Measurements from ENCODE around the gene PDGFA.

Gene PDGFA

DNA sequence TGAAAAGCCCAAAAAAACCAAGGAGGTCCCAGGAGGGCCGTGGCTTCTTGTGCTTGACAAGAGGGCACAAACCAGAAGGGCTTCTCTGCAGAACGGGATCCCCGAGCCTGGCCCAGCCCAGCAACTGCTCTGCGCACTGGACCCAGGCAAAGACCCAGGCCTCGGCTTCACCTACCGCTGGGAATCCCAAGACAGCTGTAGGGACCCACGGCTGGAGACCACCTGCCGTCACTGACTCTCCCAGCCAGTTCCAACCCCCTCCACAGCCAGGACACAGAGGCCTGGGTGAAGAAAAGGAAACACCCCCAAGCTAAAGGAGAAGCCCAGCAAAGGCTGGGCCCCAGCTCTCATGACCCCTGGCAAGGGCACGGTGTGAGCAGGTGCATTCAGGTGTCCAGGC, 24.3 kb downstream of the PDGFA start:
- no peaks in the 10 kb centered on the region; the same call in 1 of the 2 replicates for H3K4me1 ChIP-seq (ENCODE audit: insufficient read depth, low read length)
- no peak overlapping the region for H3K9ac ChIP-seq (ENCODE audit: low read depth, low read length)
- H3K36me3 ChIP-seq (ENCODE audit: insufficient read depth, low read depth, low read length), result peaks cover 35% of the 10 kb centered on the region
- H3K27ac ChIP-seq (ENCODE audit: low read length), result no peak overlapping the region
- H3K27me3 ChIP-seq (ENCODE audit: insufficient read depth, low read length), result no peaks in the 10 kb centered on the region
- no peaks in the 10 kb centered on the region for H3K9me3 ChIP-seq (ENCODE audit: insufficient read depth, low read depth, low read length)
- H3K4me3 ChIP-seq (ENCODE audit: low read length), result no peak overlapping the region

DNA sequence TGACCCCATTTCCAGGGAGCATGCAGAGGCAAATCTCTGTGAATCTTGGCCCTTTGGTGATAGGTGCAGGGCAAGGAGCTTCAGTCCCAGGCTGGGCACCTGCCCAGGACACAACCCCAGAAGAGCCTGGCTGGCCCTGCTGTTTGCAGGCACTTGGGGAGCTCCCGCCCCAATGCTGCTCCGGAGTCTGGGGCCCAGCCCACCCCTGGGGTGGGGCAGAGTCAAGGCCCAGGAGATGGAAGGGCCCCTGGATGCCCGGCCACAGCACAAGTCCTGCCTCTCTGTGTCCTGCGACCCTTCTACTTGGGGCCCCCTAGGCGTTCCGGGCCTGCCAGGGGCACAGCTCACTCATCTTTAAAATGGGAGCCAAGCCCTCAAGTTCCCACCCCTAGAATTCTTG, 24.7 kb downstream of the PDGFA start:
- H3K9ac ChIP-seq (ENCODE audit: low read depth, low read length), result no peak overlapping the region

DNA sequence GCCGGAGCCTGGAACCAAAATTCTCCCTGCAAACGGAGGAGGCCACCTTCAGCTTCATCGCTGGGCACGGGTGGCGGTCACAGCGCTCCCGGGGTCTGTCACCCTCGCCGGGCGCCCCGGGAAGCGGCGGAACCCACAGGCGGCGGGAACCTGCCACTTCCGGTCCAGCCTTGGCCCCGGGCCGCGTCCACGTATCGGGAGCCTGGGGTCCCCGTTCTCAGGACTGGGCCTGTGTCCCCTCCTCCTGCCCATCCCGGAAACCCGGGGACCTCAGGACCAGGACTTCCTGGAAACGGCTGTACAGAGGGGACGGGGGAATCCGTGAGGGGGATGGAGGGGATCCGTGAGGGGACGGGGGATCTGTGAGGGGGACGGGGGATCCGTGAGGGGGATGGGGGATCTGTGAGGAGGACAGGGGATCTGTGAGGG, 25.4 kb downstream of the PDGFA start:
- H3K36me3 ChIP-seq (ENCODE audit: insufficient read depth, low read depth, low read length), result peaks cover 27% of the 10 kb centered on the region

More for the DNA sequence above, 24.7 kb downstream of the PDGFA start:
- H3K4me1 ChIP-seq (ENCODE audit: insufficient read depth, low read length), result no peaks in the 10 kb centered on the region; the same call in 1 of the 2 replicates
- no peaks in the 10 kb centered on the region for H3K27me3 ChIP-seq (ENCODE audit: insufficient read depth, low read length)
- no peaks in the 10 kb centered on the region for H3K9me3 ChIP-seq (ENCODE audit: insufficient read depth, low read depth, low read length)
- H3K4me3 ChIP-seq (ENCODE audit: low read length), result no peak overlapping the region
- no peak overlapping the region for H3K27ac ChIP-seq (ENCODE audit: low read length)
- peaks cover 31% of the 10 kb centered on the region for H3K36me3 ChIP-seq (ENCODE audit: insufficient read depth, low read depth, low read length)

DNA sequence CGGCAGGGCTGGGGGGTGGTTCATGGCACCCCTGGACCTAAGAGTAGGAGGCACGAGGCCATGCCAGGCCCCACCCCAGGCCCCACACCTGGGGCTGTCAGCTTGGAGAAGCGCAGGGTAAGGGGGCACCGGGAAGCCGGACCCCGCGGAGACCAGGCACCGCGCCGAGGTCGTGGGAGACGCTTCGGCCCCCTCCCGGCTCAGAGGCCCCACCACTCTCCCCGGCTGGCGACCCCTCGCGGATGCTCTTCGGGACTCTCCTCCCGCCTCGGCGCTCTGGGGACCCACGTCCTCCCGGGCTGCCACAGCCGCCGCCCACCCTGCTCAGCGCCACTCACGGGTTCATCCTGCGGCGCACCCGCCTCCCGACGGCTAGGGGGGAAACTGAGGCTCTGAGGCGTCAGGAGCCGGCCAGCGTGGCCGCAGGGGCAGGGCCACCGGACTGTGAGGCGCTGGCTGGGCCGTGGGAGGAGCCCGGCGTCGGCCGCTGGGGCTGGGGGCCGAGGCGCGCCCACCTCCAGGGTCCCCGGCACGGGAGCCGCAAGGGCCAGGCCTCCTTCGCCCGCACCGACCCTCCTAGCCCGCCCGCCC, 25.9 kb downstream of the PDGFA start:
- H3K9ac ChIP-seq (ENCODE audit: low read depth, low read length), result no peak overlapping the region
- no peaks in the 10 kb centered on the region; the same call in 1 of the 2 replicates for H3K4me1 ChIP-seq (ENCODE audit: insufficient read depth, low read length)
- no peak overlapping the region for H3K27ac ChIP-seq (ENCODE audit: low read length)
- H3K36me3 ChIP-seq (ENCODE audit: insufficient read depth, low read depth, low read length), result peaks cover 21% of the 10 kb centered on the region
- H3K4me3 ChIP-seq (ENCODE audit: low read length), result no peak overlapping the region
- no peaks in the 10 kb centered on the region for H3K9me3 ChIP-seq (ENCODE audit: insufficient read depth, low read depth, low read length)
- no peaks in the 10 kb centered on the region for H3K27me3 ChIP-seq (ENCODE audit: insufficient read depth, low read length)

More for the DNA sequence above, 25.4 kb downstream of the PDGFA start:
- H3K27me3 ChIP-seq (ENCODE audit: insufficient read depth, low read length), result no peaks in the 10 kb centered on the region
- no peak overlapping the region for H3K4me3 ChIP-seq (ENCODE audit: low read length)
- H3K4me1 ChIP-seq (ENCODE audit: insufficient read depth, low read length), result no peaks in the 10 kb centered on the region; the same call in 1 of the 2 replicates
- H3K9me3 ChIP-seq (ENCODE audit: insufficient read depth, low read depth, low read length), result no peaks in the 10 kb centered on the region
- H3K9ac ChIP-seq (ENCODE audit: low read depth, low read length), result no peak overlapping the region
- no peak overlapping the region for H3K27ac ChIP-seq (ENCODE audit: low read length)

- no peak overlapping the region for H3K27ac ChIP-seq (ENCODE audit: low read length)
- H3K4me1 ChIP-seq (ENCODE audit: insufficient read depth, low read length), result no peaks in the 10 kb centered on the region; the same call in 1 of the 2 replicates
- H3K4me3 ChIP-seq (ENCODE audit: low read length), result no peak overlapping the region
- no peak overlapping the region for H3K9ac ChIP-seq (ENCODE audit: low read depth, low read length)
- H3K9me3 ChIP-seq (ENCODE audit: insufficient read depth, low read depth, low read length), result no peaks in the 10 kb centered on the region
- H3K36me3 ChIP-seq (ENCODE audit: insufficient read depth, low read depth, low read length), result peaks cover 13% of the 10 kb centered on the region
- no peaks in the 10 kb centered on the region for H3K27me3 ChIP-seq (ENCODE audit: insufficient read depth, low read length)
Measured at GRCh38 chr7:492714-493065, 27.0 kb downstream of the PDGFA start.

DNA sequence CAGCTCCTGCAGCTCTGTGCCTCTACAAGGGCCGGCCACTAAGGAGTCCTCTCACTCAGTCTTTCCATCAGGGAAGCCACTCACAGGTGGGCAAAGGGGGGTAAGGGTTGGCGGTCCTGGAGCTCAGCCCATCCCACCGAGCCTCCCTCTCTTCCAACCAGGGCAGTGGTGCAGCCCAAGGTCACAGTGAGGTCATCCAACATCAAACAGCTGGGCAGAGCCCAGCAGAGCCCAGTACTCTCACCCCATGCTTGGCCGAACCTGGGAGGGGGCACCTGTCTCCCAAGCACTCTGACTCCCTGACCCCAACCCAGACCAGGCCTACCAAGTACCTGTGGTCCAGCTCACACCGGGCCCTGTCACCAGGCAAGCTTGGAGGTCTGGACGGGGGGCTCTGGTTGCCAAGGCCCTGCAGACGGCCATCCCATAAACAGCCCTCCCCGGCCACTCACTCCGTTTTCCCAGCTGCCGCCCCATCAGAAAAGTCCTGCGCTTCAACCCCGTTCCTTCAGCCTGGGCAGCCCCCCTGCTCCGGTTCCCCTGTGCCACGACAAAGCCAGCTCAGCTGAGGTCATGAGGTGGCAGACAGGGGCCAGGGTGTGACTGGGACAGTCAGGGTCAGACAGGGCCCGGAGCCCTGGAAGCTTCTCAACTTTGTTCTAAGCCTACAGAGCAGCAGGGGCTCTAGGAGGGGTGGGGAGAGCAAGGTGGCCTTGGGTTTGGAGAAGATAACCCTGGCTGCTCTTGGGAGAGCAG, 27.5 kb downstream of the PDGFA start:
- H3K27ac ChIP-seq (ENCODE audit: low read length), result no peak overlapping the region
- no peaks in the 10 kb centered on the region for H3K27me3 ChIP-seq (ENCODE audit: insufficient read depth, low read length)
- H3K9ac ChIP-seq (ENCODE audit: low read depth, low read length), result no peak overlapping the region
- H3K36me3 ChIP-seq (ENCODE audit: insufficient read depth, low read depth, low read length), result peaks cover 8% of the 10 kb centered on the region
- H3K4me3 ChIP-seq (ENCODE audit: low read length), result no peak overlapping the region
- no peaks in the 10 kb centered on the region for H3K9me3 ChIP-seq (ENCODE audit: insufficient read depth, low read depth, low read length)
- no peaks in the 10 kb centered on the region; the same call in 1 of the 2 replicates for H3K4me1 ChIP-seq (ENCODE audit: insufficient read depth, low read length)

GRCh38 chr7:491292-491957, 28.2 kb downstream of the PDGFA start:
- Histone ChIP-seq H3K9ac (ENCODE audit: low read depth, low read length) (no peak overlapping the region), H3K9me3 (ENCODE audit: insufficient read depth, low read depth, low read length) (no peaks in the 10 kb centered on the region), H3K4me3 (ENCODE audit: low read length) (no peak overlapping the region), H3K27ac (ENCODE audit: low read length) (no peak overlapping the region), H3K4me1 (ENCODE audit: insufficient read depth, low read length) (no peaks in the 10 kb centered on the region; the same call in 1 of the 2 replicates), H3K36me3 (ENCODE audit: insufficient read depth, low read depth, low read length) (0 out of 2 replicates have a peak, but pooled peaks cover under 1% of the 10 kb centered on the region), H3K27me3 (ENCODE audit: insufficient read depth, low read length) (no peaks in the 10 kb centered on the region)

DNA sequence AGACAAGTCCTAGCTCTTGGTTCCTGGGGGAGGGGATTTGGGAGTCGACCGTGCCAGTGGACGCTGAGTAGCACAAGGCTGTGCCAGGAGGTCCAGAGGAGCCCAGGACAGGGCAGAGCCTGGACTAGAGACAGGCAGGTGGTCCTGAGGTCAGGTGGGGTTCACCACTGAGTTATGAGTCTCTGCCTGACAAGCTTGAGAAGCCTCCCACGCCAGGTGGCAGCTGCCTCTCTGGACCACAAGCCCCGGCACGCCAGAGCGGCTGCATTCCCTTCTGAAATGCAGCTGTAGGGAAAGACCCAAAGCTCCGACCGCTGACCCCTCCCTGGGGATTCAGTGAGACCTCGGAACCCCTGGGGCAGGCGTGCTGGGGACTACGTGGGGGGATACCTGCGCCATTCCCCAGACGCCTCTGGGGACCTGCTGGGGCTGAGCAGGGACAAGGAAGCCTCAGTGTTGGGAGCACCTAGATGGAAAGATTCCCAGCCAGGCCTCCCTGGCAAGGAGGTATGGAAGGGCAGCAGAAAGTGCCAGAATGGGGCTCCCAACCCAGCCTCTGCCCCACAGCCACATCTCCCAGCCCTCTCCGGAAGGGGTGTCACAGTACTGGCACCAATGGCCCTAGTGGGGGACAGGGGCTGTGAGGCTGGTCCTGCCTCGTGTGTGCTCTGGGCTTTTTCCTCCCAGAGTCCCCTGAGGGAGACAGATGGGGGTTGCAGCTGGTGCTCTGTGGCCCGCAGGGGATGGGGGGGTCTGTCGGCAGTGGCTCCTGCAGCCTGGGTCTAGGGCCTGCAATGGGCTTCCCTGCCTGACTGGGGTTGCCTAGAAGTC, 29.0 kb downstream of the PDGFA start:
- Histone ChIP-seq H3K36me3 (ENCODE audit: insufficient read depth, low read depth, low read length) (no peaks in the 10 kb centered on the region), H3K27me3 (ENCODE audit: insufficient read depth, low read length) (no peaks in the 10 kb centered on the region), H3K27ac (ENCODE audit: low read length) (no peak overlapping the region), H3K9ac (ENCODE audit: low read depth, low read length) (no peak overlapping the region), H3K9me3 (ENCODE audit: insufficient read depth, low read depth, low read length) (no peaks in the 10 kb centered on the region), H3K4me3 (ENCODE audit: low read length) (no peak overlapping the region), H3K4me1 (ENCODE audit: insufficient read depth, low read length) (no peaks in the 10 kb centered on the region; the same call in 1 of the 2 replicates)

GRCh38 chr7:489876-490275, 29.8 kb downstream of the PDGFA start:
- Histone ChIP-seq H3K27ac (ENCODE audit: low read length) (no peak overlapping the region), H3K27me3 (ENCODE audit: insufficient read depth, low read length) (no peaks in the 10 kb centered on the region), H3K4me1 (ENCODE audit: insufficient read depth, low read length) (no peaks in the 10 kb centered on the region; the same call in 1 of the 2 replicates), H3K36me3 (ENCODE audit: insufficient read depth, low read depth, low read length) (no peaks in the 10 kb centered on the region), H3K9ac (ENCODE audit: low read depth, low read length) (no peak overlapping the region), H3K9me3 (ENCODE audit: insufficient read depth, low read depth, low read length) (no peaks in the 10 kb centered on the region), H3K4me3 (ENCODE audit: low read length) (no peak overlapping the region)

- peaks cover 3% of the 10 kb centered on the region; the same call in 1 of the 2 replicates for H3K4me1 ChIP-seq (ENCODE audit: insufficient read depth, low read length)
- no peak overlapping the region for H3K4me3 ChIP-seq (ENCODE audit: low read length)
- no peaks in the 10 kb centered on the region for H3K36me3 ChIP-seq (ENCODE audit: insufficient read depth, low read depth, low read length)
- H3K27me3 ChIP-seq (ENCODE audit: insufficient read depth, low read length), result no peaks in the 10 kb centered on the region
- no peak overlapping the region for H3K9ac ChIP-seq (ENCODE audit: low read depth, low read length)
- H3K9me3 ChIP-seq (ENCODE audit: insufficient read depth, low read depth, low read length), result no peaks in the 10 kb centered on the region
- no peak overlapping the region for H3K27ac ChIP-seq (ENCODE audit: low read length)
Measured at GRCh38 chr7:486216-486743, 33.4 kb downstream of the PDGFA start.
